T-helper 1 cell treated with Interleukin-12 subunit alpha and Interleukin-12 subunit beta and Interleukin-4 antibody, amounts not matched to agents 30 μg/mL and 1 μg/mL, for 36 hours (primary cell): Measurements from ENCODE around the gene HMX1.

Source experiments
- H3K27ac Mint-ChIP-seq: one replicate; pipeline ENCODE4 v1.8.0; 2021; ENCODE audit warnings: mild to moderate bottlenecking, mixed read lengths
- H3K27me3 Mint-ChIP-seq: one replicate; pipeline ENCODE4 v1.8.0; 2021; ENCODE audit warnings: low read depth, mixed read lengths
- H3K36me3 Mint-ChIP-seq: one replicate; pipeline ENCODE4 v1.8.0; 2021; ENCODE audit warnings: low read depth, mixed read lengths
- H3K4me1 Mint-ChIP-seq: one replicate; pipeline ENCODE4 v1.8.0; 2021; ENCODE audit warnings: low read depth, mixed read lengths
- H3K4me3 Mint-ChIP-seq: one replicate; pipeline ENCODE4 v1.8.0; 2021; ENCODE audit warnings: mild to moderate bottlenecking, moderate library complexity, mixed read lengths
- H3K9me3 Mint-ChIP-seq: one replicate; pipeline ENCODE4 v1.8.0; 2021; ENCODE audit warnings: mixed read lengths

HMX1 gene

GRCh38 chr4:8913121-8913857 is 41.6 kb upstream of the HMX1 start:
- Mint-ChIP-seq H3K36me3 (no peaks in the 10 kb centered on the region), H3K4me1 (no peaks in the 10 kb centered on the region), H3K27ac (no peak overlapping the region)

GRCh38 chr4:8912506-8912905 is 40.9 kb upstream of the HMX1 start:
- H3K27me3 Mint-ChIP-seq = no peaks in the 10 kb centered on the region

More at GRCh38 chr4:8913121-8913857, 41.6 kb upstream of the HMX1 start:
- no peak overlapping the region for H3K4me3 Mint-ChIP-seq
- no peaks in the 10 kb centered on the region for H3K27me3 Mint-ChIP-seq
- no peaks in the 10 kb centered on the region for H3K9me3 Mint-ChIP-seq

GRCh38 chr4:8912089-8912455 is 40.4 kb upstream of the HMX1 start:
- no peaks in the 10 kb centered on the region for H3K36me3 Mint-ChIP-seq
- no peaks in the 10 kb centered on the region for H3K9me3 Mint-ChIP-seq
- no peaks in the 10 kb centered on the region for H3K27me3 Mint-ChIP-seq
- no peaks in the 10 kb centered on the region for H3K4me1 Mint-ChIP-seq
- no peak overlapping the region for H3K27ac Mint-ChIP-seq
- H3K4me3 Mint-ChIP-seq = no peak overlapping the region

More at GRCh38 chr4:8912506-8912905, 40.9 kb upstream of the HMX1 start:
- no peaks in the 10 kb centered on the region for H3K36me3 Mint-ChIP-seq
- H3K4me1 Mint-ChIP-seq = no peaks in the 10 kb centered on the region
- H3K4me3 Mint-ChIP-seq = no peak overlapping the region
- no peaks in the 10 kb centered on the region for H3K9me3 Mint-ChIP-seq
- no peak overlapping the region for H3K27ac Mint-ChIP-seq

- no peaks in the 10 kb centered on the region for H3K27me3 Mint-ChIP-seq
- no peaks in the 10 kb centered on the region for H3K9me3 Mint-ChIP-seq
- no peaks in the 10 kb centered on the region for H3K36me3 Mint-ChIP-seq
- no peak overlapping the region for H3K27ac Mint-ChIP-seq
- no peaks in the 10 kb centered on the region for H3K4me1 Mint-ChIP-seq
- no peak overlapping the region for H3K4me3 Mint-ChIP-seq
Observed at GRCh38 chr4:8911316-8912088, 39.9 kb upstream of the HMX1 start.

- H3K27me3 Mint-ChIP-seq = no peaks in the 10 kb centered on the region
- no peak overlapping the region for H3K27ac Mint-ChIP-seq
- H3K4me1 Mint-ChIP-seq = no peaks in the 10 kb centered on the region
- no peaks in the 10 kb centered on the region for H3K36me3 Mint-ChIP-seq
- H3K4me3 Mint-ChIP-seq = no peak overlapping the region
- no peaks in the 10 kb centered on the region for H3K9me3 Mint-ChIP-seq
Observed at GRCh38 chr4:8910822-8911315, 39.2 kb upstream of the HMX1 start.

- H3K36me3 Mint-ChIP-seq = no peaks in the 10 kb centered on the region
- no peak overlapping the region for H3K27ac Mint-ChIP-seq
- H3K4me1 Mint-ChIP-seq = no peaks in the 10 kb centered on the region
- no peaks in the 10 kb centered on the region for H3K9me3 Mint-ChIP-seq
- no peaks in the 10 kb centered on the region for H3K27me3 Mint-ChIP-seq
- H3K4me3 Mint-ChIP-seq = no peak overlapping the region
Observed at GRCh38 chr4:8910100-8910821, 38.6 kb upstream of the HMX1 start.

- Mint-ChIP-seq H3K4me3 (no peak overlapping the region), H3K27me3 (no peaks in the 10 kb centered on the region), H3K4me1 (no peaks in the 10 kb centered on the region), H3K9me3 (no peaks in the 10 kb centered on the region), H3K27ac (peak overlapping the region; percentile 20), H3K36me3 (no peaks in the 10 kb centered on the region)
Observed at GRCh38 chr4:8909548-8909947, 37.9 kb upstream of the HMX1 start.

GRCh38 chr4:8908206-8908893 is 36.7 kb upstream of the HMX1 start:
- Mint-ChIP-seq H3K9me3 (no peaks in the 10 kb centered on the region), H3K4me1 (no peaks in the 10 kb centered on the region), H3K4me3 (no peak overlapping the region), H3K36me3 (no peaks in the 10 kb centered on the region), H3K27ac (no peak overlapping the region), H3K27me3 (no peaks in the 10 kb centered on the region)

- H3K27ac Mint-ChIP-seq = no peak overlapping the region
- peaks cover 2% of the 10 kb centered on the region for H3K9me3 Mint-ChIP-seq
- no peaks in the 10 kb centered on the region for H3K27me3 Mint-ChIP-seq
- no peaks in the 10 kb centered on the region for H3K4me1 Mint-ChIP-seq
- no peak overlapping the region for H3K4me3 Mint-ChIP-seq
- no peaks in the 10 kb centered on the region for H3K36me3 Mint-ChIP-seq
Observed at GRCh38 chr4:8907596-8908205, 36.1 kb upstream of the HMX1 start.

GRCh38 chr4:8906991-8907595 is 35.5 kb upstream of the HMX1 start:
- H3K27ac Mint-ChIP-seq = no peak overlapping the region
- H3K27me3 Mint-ChIP-seq = no peaks in the 10 kb centered on the region
- no peak overlapping the region for H3K4me3 Mint-ChIP-seq
- H3K9me3 Mint-ChIP-seq = peaks cover 5% of the 10 kb centered on the region
- no peaks in the 10 kb centered on the region for H3K4me1 Mint-ChIP-seq
- no peaks in the 10 kb centered on the region for H3K36me3 Mint-ChIP-seq

GRCh38 chr4:8906668-8906970 is 35.0 kb upstream of the HMX1 start:
- no peak overlapping the region for H3K4me3 Mint-ChIP-seq
- H3K36me3 Mint-ChIP-seq = no peaks in the 10 kb centered on the region

GRCh38 chr4:8905773-8906667 is 34.4 kb upstream of the HMX1 start:
- no peaks in the 10 kb centered on the region for H3K36me3 Mint-ChIP-seq
- no peak overlapping the region for H3K4me3 Mint-ChIP-seq
- H3K9me3 Mint-ChIP-seq = peaks cover 16% of the 10 kb centered on the region
- H3K27ac Mint-ChIP-seq = no peak overlapping the region
- H3K4me1 Mint-ChIP-seq = no peaks in the 10 kb centered on the region
- H3K27me3 Mint-ChIP-seq = no peaks in the 10 kb centered on the region

More at GRCh38 chr4:8906668-8906970, 35.0 kb upstream of the HMX1 start:
- H3K27ac Mint-ChIP-seq = no peak overlapping the region
- H3K27me3 Mint-ChIP-seq = no peaks in the 10 kb centered on the region
- no peaks in the 10 kb centered on the region for H3K4me1 Mint-ChIP-seq
- H3K9me3 Mint-ChIP-seq = peaks cover 10% of the 10 kb centered on the region

GRCh38 chr4:8905226-8905772 is 33.7 kb upstream of the HMX1 start:
- H3K4me3 Mint-ChIP-seq = no peak overlapping the region
- no peaks in the 10 kb centered on the region for H3K36me3 Mint-ChIP-seq
- peaks cover 17% of the 10 kb centered on the region for H3K9me3 Mint-ChIP-seq
- no peaks in the 10 kb centered on the region for H3K27me3 Mint-ChIP-seq
- H3K4me1 Mint-ChIP-seq = no peaks in the 10 kb centered on the region
- H3K27ac Mint-ChIP-seq = no peak overlapping the region
